Tibial nerve (tissue), 4 donors: ENCODE results near the gene FAM107B. TPM values are rescaled to one million over a fixed set of nuclear protein-coding genes. Genes with fewer than 3 reads are reported as not detected.

Source experiments
- DNase-seq, 2 donors: peaks; one replicate each; pipeline ENCODE4 v3.0.0-alpha.2; 2019; ENCODE audit warnings: low spot score in 2 of 2
- H3K27ac ChIP-seq, 4 donors: fragments of 200-600 bp; sonication (generic) in 3 of 4; one replicate each; pipeline ENCODE4 v1.5.1; 2017 to 2019; ENCODE audit warnings: mild to moderate bottlenecking in 1 of 4
- H3K27me3 ChIP-seq, 2 donors: fragments of 200-600 bp; sonication (generic) in 1 of 2; one replicate each; pipeline versions ENCODE4 v1.5.1 to v1.6.0; 2017 to 2019
- H3K36me3 ChIP-seq, 3 donors: fragments of 200-600 bp; sonication (generic); one replicate each; pipeline ENCODE4 v1.5.1; 2018 to 2019
- H3K4me1 ChIP-seq, 4 donors: fragments of 200-600 bp; sonication (generic) in 3 of 4; one replicate each; pipeline ENCODE4 v1.5.1; 2017 to 2019
- H3K4me3 ChIP-seq, 4 donors: fragments of 200-600 bp; sonication (generic) in 3 of 4; one replicate each; pipeline ENCODE4 v1.5.1; 2017 to 2019; ENCODE audit warnings: mild to moderate bottlenecking in 1 of 4, moderate library complexity in 1 of 4
- H3K9me3 ChIP-seq, 4 donors: fragments of 200-600 bp; sonication (generic) in 3 of 4; one replicate each; pipeline ENCODE4 v1.5.1; 2017 to 2019
- EP300 ChIP-seq, 2 donors: sonication (generic); formaldehyde crosslinking; IDR thresholded peaks; one replicate each; pipeline ENCODE4 v1.6.1; 2017; ENCODE audit warnings: antibody characterized with exemption in 2 of 2, mild to moderate bottlenecking in 1 of 2
- POLR2A ChIP-seq, 2 donors: fragments of 450-650 bp; IDR thresholded peaks; one replicate each; pipeline ENCODE4 v1.6.1; 2017; ENCODE audit warnings: antibody characterized with exemption in 2 of 2, mild to moderate bottlenecking in 2 of 2, moderate library complexity in 2 of 2
- WGBS, 2 donors: methylation state at CpG; one replicate each; pipeline ENCODE4 v1.1.5; 2018; 5-methylcytosine and 5-hydroxymethylcytosine counted together
- total RNA-seq, 4 donors: library from RNA; depleted of rRNA; stranded (reverse); fragments of >200 nt; gene quantifications; one replicate each; pipeline ENCODE4 v1.1.0, GENCODE V29; 2016
- TF ChIP-seq, protein P1 (sequence below), 5 experiments: fragments of 200-600 bp in 3 of 5; fragments of 450-650 bp in 2 of 5; sonication (generic) in 3 of 5; IDR thresholded peaks; one replicate each; pipeline ENCODE4 v1.5.1; 2016 to 2019; ENCODE audit warnings: antibody characterized with exemption in 5 of 5, mild to moderate bottlenecking in 3 of 5, moderate library complexity in 2 of 5

FAM107B gene
- total RNA-seq, 4 donors from 2014 or later: 9.8 to 26.7 (median 16.9) TPM

DNA sequence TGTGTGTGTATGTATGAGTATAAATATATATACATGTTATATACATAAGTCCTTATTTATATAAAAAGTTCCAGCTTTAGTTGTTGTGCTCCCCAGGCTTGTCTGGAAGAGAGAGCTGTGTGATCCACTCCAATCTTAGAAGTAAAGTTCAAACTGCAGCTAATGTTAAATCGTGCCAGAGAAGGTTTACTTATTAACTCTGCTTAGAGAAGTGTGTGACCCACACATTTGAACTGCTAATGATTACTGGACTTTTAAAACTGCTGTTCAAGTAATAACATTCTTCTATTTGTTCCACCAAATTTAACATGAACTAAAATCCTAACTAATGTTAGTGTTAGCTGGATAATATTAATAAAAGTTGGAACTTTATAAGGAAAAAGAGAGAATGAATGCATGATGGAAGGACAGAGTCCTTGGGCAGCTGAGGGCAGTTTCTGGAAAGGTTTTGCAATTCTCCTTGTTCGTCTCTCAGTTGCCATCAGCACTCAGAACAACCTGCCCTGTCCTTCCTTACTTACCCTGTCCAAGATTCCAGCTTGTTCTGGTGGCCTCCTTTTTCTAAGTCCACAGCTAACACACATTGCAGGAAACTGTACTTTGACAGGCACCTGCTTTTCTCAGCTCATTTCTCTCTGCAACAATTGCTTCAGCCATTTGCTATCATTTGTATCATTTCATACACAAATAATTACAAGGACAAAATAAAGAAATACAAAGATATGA, 162.6 kb downstream of the FAM107B start:
- no peak for TF ChIP-seq EP300 (IDR thresholded peaks at IDR 0.05)
- TF ChIP-seq POLR2A (IDR thresholded peaks at IDR 0.05): no peak
- TF ChIP-seq, protein P1, sequence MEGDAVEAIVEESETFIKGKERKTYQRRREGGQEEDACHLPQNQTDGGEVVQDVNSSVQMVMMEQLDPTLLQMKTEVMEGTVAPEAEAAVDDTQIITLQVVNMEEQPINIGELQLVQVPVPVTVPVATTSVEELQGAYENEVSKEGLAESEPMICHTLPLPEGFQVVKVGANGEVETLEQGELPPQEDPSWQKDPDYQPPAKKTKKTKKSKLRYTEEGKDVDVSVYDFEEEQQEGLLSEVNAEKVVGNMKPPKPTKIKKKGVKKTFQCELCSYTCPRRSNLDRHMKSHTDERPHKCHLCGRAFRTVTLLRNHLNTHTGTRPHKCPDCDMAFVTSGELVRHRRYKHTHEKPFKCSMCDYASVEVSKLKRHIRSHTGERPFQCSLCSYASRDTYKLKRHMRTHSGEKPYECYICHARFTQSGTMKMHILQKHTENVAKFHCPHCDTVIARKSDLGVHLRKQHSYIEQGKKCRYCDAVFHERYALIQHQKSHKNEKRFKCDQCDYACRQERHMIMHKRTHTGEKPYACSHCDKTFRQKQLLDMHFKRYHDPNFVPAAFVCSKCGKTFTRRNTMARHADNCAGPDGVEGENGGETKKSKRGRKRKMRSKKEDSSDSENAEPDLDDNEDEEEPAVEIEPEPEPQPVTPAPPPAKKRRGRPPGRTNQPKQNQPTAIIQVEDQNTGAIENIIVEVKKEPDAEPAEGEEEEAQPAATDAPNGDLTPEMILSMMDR (IDR thresholded peaks at IDR 0.05): no peak
- Histone ChIP-seq H3K27me3 (no peaks in the 10 kb centered on the region), H3K27ac (no peak overlapping the region), H3K36me3 (no peaks in the 10 kb centered on the region), H3K4me3 (no peak overlapping the region), H3K9me3 (no peaks in the 10 kb centered on the region), H3K4me1 (peaks cover 0 to 5% (median 0%) of the 10 kb centered on the region in 4 donors)
- 12 to 14% methylated on average over 2 of the region's 2 CpGs for WGBS, 2 donors
- no peak for DNase-seq

DNA sequence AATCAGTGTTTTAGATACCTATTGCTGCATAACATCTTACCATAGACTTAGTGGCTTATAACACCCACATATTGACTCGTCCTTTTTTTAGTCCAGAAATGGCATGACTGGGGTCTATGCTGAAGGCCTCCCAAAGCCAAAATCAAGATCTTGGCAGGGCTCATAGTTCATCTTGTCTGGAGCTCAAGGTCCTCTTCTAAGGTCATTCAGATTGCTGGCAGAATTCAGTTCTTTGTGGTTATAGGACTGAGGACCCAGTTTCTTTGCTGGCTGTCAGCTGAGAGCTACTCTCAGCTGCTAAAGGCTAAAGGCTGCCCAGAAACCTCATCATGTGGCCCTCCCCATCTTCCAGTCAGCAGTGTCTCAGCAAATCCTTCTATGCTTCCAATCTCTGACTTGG, 165.5 kb downstream of the FAM107B start:
- 69 to 88% methylated on average over 1 of the region's 1 CpG for WGBS, 2 donors
- TF ChIP-seq POLR2A (IDR thresholded peaks at IDR 0.05) (no peak), EP300 (IDR thresholded peaks at IDR 0.05) (no peak)
- TF ChIP-seq, protein P1 (IDR thresholded peaks at IDR 0.05): no peak
- no peak for DNase-seq
- Histone ChIP-seq H3K36me3 (no peaks in the 10 kb centered on the region), H3K27ac (no peak overlapping the region), H3K4me3 (no peak overlapping the region), H3K9me3 (no peaks in the 10 kb centered on the region), H3K27me3 (no peaks in the 10 kb centered on the region), H3K4me1 (peaks cover 0 to 8% (median 3%) of the 10 kb centered on the region in 4 donors)

DNA sequence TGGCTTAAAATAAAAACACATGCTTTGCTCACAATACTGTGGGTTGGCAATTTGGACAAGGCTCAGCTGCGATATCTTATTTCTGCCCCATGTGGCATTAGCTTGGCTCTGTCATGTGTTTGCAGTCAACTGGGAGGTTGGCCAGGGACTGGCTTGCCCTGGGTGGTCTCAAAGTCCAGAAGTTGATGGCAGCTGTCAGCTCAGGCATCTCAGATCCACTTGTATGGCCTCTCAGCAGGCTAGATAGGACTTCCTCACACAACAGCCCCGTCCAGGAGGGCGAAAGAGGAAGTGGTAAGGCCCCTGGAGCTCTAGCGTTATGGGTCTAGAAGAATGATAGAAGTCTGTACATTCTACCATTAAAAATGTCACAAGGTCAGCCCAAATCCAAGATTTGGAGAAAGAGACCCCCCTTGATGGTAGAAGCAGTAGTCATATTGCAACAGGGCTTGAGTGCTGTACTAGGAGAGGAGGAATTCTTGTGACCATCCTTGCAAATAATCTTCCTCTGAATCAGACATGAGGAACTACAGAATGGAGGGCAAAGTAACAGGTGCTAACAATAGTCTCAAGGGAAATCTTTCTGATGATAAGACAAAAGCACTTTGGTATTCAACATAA, 166.2 kb downstream of the FAM107B start:
- H3K4me3 ChIP-seq: no peak overlapping the region
- H3K27ac ChIP-seq: no peak overlapping the region
- no peaks in the 10 kb centered on the region for H3K27me3 ChIP-seq
- WGBS, 2 donors: 87 to 92% methylated on average over 4 of the region's 4 CpGs
- TF ChIP-seq POLR2A (IDR thresholded peaks at IDR 0.05) (no peak), EP300 (IDR thresholded peaks at IDR 0.05) (no peak)
- TF ChIP-seq, protein P1 (IDR thresholded peaks at IDR 0.05): no peak
- H3K9me3 ChIP-seq: no peaks in the 10 kb centered on the region
- H3K36me3 ChIP-seq: no peaks in the 10 kb centered on the region
- H3K4me1 ChIP-seq: peaks cover 0 to 8% (median 3%) of the 10 kb centered on the region in 4 donors
- DNase-seq: no peak

DNA sequence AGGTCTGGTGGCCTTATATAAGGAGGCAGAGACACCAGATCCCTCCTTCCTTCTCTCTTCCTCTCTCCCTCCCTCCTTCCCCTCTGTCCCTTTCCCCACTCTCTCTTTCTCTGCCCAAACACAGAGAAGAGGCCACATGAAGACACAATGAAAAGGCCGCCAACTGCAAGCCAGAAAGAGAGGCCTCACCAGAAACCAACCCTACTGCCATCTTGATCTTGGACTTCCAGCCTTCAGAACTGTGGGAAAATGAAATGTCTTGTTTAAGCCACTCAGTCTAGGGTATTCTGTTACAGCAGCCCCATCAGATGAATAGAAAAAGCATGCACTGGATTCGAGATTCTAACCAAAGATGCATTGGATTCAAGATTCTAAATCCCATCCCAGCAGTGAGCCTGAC, 168.1 kb downstream of the FAM107B start:
- H3K27ac ChIP-seq: no peak overlapping the region
- no peaks in the 10 kb centered on the region for H3K27me3 ChIP-seq
- TF ChIP-seq, protein P1 (IDR thresholded peaks at IDR 0.05): no peak
- TF ChIP-seq EP300 (IDR thresholded peaks at IDR 0.05) (no peak), POLR2A (IDR thresholded peaks at IDR 0.05) (no peak)
- no peaks in the 10 kb centered on the region for H3K36me3 ChIP-seq
- H3K4me3 ChIP-seq: no peak overlapping the region
- H3K4me1 ChIP-seq: peaks cover 0 to 26% (median 9%) of the 10 kb centered on the region in 4 donors
- no peak for DNase-seq
- WGBS, 2 donors: 100% methylated on average over 2 of the region's 2 CpGs
- H3K9me3 ChIP-seq: no peaks in the 10 kb centered on the region

DNA sequence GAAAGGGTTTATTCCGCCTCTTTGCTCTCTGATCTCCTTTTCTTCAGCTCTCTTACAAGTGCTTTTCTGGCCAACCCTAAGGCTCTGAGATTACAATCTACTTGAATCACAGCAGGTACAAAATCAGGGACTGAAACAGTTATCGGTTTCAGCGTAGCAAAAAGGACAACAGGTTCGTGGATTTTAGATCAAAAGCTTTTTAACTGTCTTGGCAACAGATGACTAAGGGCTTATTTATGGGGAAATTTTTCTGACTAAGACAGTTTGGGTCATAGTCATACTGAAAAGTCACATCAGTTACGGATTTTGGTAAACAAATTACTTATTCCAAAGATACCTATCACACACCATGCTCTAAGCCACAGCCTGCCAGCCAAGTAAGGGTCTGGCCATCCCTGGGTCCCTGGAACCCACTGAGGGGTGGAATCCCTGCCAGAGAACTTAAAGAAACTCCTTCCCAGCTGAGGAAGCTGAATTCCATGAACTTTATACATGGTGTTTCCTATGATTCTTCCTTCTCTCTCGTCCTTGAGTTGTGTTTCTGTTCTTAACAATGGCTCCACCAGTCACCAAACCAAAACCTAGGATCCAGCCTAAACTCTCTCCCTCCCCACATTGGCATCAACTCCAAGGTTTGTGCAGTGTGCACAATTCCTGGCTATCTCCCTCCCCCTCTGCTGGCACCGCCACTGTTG, 169.3 kb downstream of the FAM107B start:
- H3K36me3 ChIP-seq: no peaks in the 10 kb centered on the region
- peak overlapping the region in 3 of 4 donors; percentile 79 to 86 (median 85) for H3K27ac ChIP-seq
- no peak for TF ChIP-seq EP300 (IDR thresholded peaks at IDR 0.05)
- no peak for DNase-seq
- H3K27me3 ChIP-seq: no peaks in the 10 kb centered on the region
- peak overlapping the region in 2 of 4 donors; percentile 70 to 73 for H3K4me3 ChIP-seq
- peaks cover 0 to 30% (median 13%) of the 10 kb centered on the region in 4 donors for H3K4me1 ChIP-seq
- no peaks in the 10 kb centered on the region for H3K9me3 ChIP-seq
- WGBS, 2 donors: 59 to 62% methylated on average over 7 of the region's 7 CpGs
